ENCODE measurements around the gene DST.

- no peak for TF ChIP-seq CTCF (IDR thresholded peaks at IDR 0.05)
- TF ChIP-seq EP300 (IDR thresholded peaks at IDR 0.05): peak in 1 of 2 donors; percentile 45
- no peak for TF ChIP-seq POLR2A (IDR thresholded peaks at IDR 0.05)
Observed at GRCh38 chr6:56642366-56643261, at the start of gene DST.

All from tibial nerve (tissue), 4 donors.